ENCODE data around the gene ALG3.
A peak's percentile ranks its signal among the peaks of the same experiment; 100 is the strongest.

ALG3 gene

GRCh38 chr3:184248454-184249411, at the start of gene ALG3:
Gene ALG3, minus strand, starts transcription at chr3:184248962. Its CDS starts 22 bp downstream, at chr3:184248940.
- Mint-ChIP-seq H3K4me1 (peaks cover 34% of the 10 kb centered on the region), H3K36me3 (peaks cover 23% of the 10 kb centered on the region), H3K27ac (peak within 1 kb of the TSS; percentile 100)

GRCh38 chr3:184296616-184297015, 47.9 kb upstream of the ALG3 start:
- Mint-ChIP-seq H3K4me1 (peaks cover 16% of the 10 kb centered on the region), H3K36me3 (peaks cover 3% of the 10 kb centered on the region), H3K4me3 (peak overlapping the region; percentile 36), H3K27ac (no peak overlapping the region), H3K27me3 (peaks cover 8% of the 10 kb centered on the region), H3K9me3 (no peaks in the 10 kb centered on the region)
- ATAC-seq, result no peak

More at GRCh38 chr3:184248454-184249411, at the start of gene ALG3:
- Mint-ChIP-seq H3K9me3 (no peaks in the 10 kb centered on the region), H3K4me3 (peak within 1 kb of the TSS; percentile 98), H3K27me3 (no peaks in the 10 kb centered on the region)
- ATAC-seq, result peak; percentile 75

GRCh38 chr3:184295771-184296170, 47.0 kb upstream of the ALG3 start:
- H3K27ac Mint-ChIP-seq, result no peak overlapping the region
- H3K36me3 Mint-ChIP-seq, result no peaks in the 10 kb centered on the region
- H3K4me3 Mint-ChIP-seq, result no peak overlapping the region
- H3K9me3 Mint-ChIP-seq, result no peaks in the 10 kb centered on the region
- H3K27me3 Mint-ChIP-seq, result peaks cover 17% of the 10 kb centered on the region
- no peak for ATAC-seq
- peaks cover 12% of the 10 kb centered on the region for H3K4me1 Mint-ChIP-seq

GRCh38 chr3:184291738-184292445, 43.1 kb upstream of the ALG3 start:
- no peaks in the 10 kb centered on the region for H3K4me1 Mint-ChIP-seq
- no peaks in the 10 kb centered on the region for H3K36me3 Mint-ChIP-seq
- H3K27me3 Mint-ChIP-seq, result peaks cover 27% of the 10 kb centered on the region
- H3K4me3 Mint-ChIP-seq, result no peak overlapping the region
- no peaks in the 10 kb centered on the region for H3K9me3 Mint-ChIP-seq
- no peak overlapping the region for H3K27ac Mint-ChIP-seq
- ATAC-seq, result no peak

GRCh38 chr3:184291044-184291737, 42.4 kb upstream of the ALG3 start:
- H3K4me1 Mint-ChIP-seq, result no peaks in the 10 kb centered on the region
- peaks cover 34% of the 10 kb centered on the region for H3K27me3 Mint-ChIP-seq
- no peak overlapping the region for H3K27ac Mint-ChIP-seq
- no peak overlapping the region for H3K4me3 Mint-ChIP-seq
- no peaks in the 10 kb centered on the region for H3K36me3 Mint-ChIP-seq
- ATAC-seq, result no peak
- no peaks in the 10 kb centered on the region for H3K9me3 Mint-ChIP-seq

- ATAC-seq, result no peak
- H3K27ac Mint-ChIP-seq, result no peak overlapping the region
- peaks cover 41% of the 10 kb centered on the region for H3K27me3 Mint-ChIP-seq
- no peak overlapping the region for H3K4me3 Mint-ChIP-seq
- no peaks in the 10 kb centered on the region for H3K4me1 Mint-ChIP-seq
- H3K36me3 Mint-ChIP-seq, result no peaks in the 10 kb centered on the region
- H3K9me3 Mint-ChIP-seq, result no peaks in the 10 kb centered on the region
Observed at GRCh38 chr3:184290331-184290730, 41.6 kb upstream of the ALG3 start.

- ATAC-seq, result peak; percentile 48
- Mint-ChIP-seq H3K27ac (no peak overlapping the region), H3K27me3 (peaks cover 48% of the 10 kb centered on the region), H3K4me3 (no peak overlapping the region), H3K36me3 (no peaks in the 10 kb centered on the region), H3K9me3 (no peaks in the 10 kb centered on the region), H3K4me1 (no peaks in the 10 kb centered on the region)
Observed at GRCh38 chr3:184289426-184289938, 40.7 kb upstream of the ALG3 start.

- peak; percentile 25 for ATAC-seq
- peaks cover 46% of the 10 kb centered on the region for H3K27me3 Mint-ChIP-seq
- H3K27ac Mint-ChIP-seq, result no peak overlapping the region
- H3K36me3 Mint-ChIP-seq, result no peaks in the 10 kb centered on the region
- no peak overlapping the region for H3K4me3 Mint-ChIP-seq
- H3K9me3 Mint-ChIP-seq, result no peaks in the 10 kb centered on the region
- no peaks in the 10 kb centered on the region for H3K4me1 Mint-ChIP-seq
Observed at GRCh38 chr3:184284696-184285095, 35.9 kb upstream of the ALG3 start.

- no peak for ATAC-seq
- no peak overlapping the region for H3K27ac Mint-ChIP-seq
Observed at GRCh38 chr3:184283681-184284080, 34.9 kb upstream of the ALG3 start.

GRCh38 chr3:184282941-184283340, 34.2 kb upstream of the ALG3 start:
- H3K36me3 Mint-ChIP-seq, result no peaks in the 10 kb centered on the region
- no peaks in the 10 kb centered on the region for H3K9me3 Mint-ChIP-seq
- peaks cover 48% of the 10 kb centered on the region for H3K27me3 Mint-ChIP-seq

More at GRCh38 chr3:184283681-184284080, 34.9 kb upstream of the ALG3 start:
- Mint-ChIP-seq H3K36me3 (no peaks in the 10 kb centered on the region), H3K27me3 (peaks cover 46% of the 10 kb centered on the region), H3K9me3 (no peaks in the 10 kb centered on the region), H3K4me1 (no peaks in the 10 kb centered on the region), H3K4me3 (no peak overlapping the region)

GRCh38 chr3:184277366-184277765, 28.6 kb upstream of the ALG3 start:
- no peaks in the 10 kb centered on the region for H3K9me3 Mint-ChIP-seq
- H3K27me3 Mint-ChIP-seq, result peaks cover 54% of the 10 kb centered on the region
- no peak for ATAC-seq
- H3K36me3 Mint-ChIP-seq, result no peaks in the 10 kb centered on the region
- H3K27ac Mint-ChIP-seq, result no peak overlapping the region
- H3K4me3 Mint-ChIP-seq, result no peak overlapping the region
- peaks cover 7% of the 10 kb centered on the region for H3K4me1 Mint-ChIP-seq

More at GRCh38 chr3:184282941-184283340, 34.2 kb upstream of the ALG3 start:
- Mint-ChIP-seq H3K4me3 (no peak overlapping the region), H3K27ac (no peak overlapping the region), H3K4me1 (no peaks in the 10 kb centered on the region)
- no peak for ATAC-seq

GRCh38 chr3:184275961-184276910, 27.5 kb upstream of the ALG3 start, which contains the start of gene ECE2:
Gene ECE2, plus strand, starts transcription at chr3:184276022. Its CDS starts 132 bp downstream, at chr3:184276154.
- Mint-ChIP-seq H3K4me3 (peak within 1 kb of the TSS; percentile 10), H3K27ac (no peak within 1 kb of the TSS), H3K9me3 (peaks cover 5% of the 10 kb centered on the region), H3K4me1 (peaks cover 7% of the 10 kb centered on the region), H3K36me3 (no peaks in the 10 kb centered on the region), H3K27me3 (peaks cover 53% of the 10 kb centered on the region)
- ATAC-seq, result peak; percentile 24

- Mint-ChIP-seq H3K36me3 (no peaks in the 10 kb centered on the region), H3K4me3 (peak overlapping the region; percentile 10), H3K27me3 (peaks cover 62% of the 10 kb centered on the region), H3K4me1 (peaks cover 7% of the 10 kb centered on the region), H3K9me3 (peaks cover 5% of the 10 kb centered on the region), H3K27ac (no peak overlapping the region)
- ATAC-seq, result no peak
Observed at GRCh38 chr3:184275381-184275701, 26.6 kb upstream of the ALG3 start.

GRCh38 chr3:184272269-184272668, 23.5 kb upstream of the ALG3 start:
- Mint-ChIP-seq H3K27ac (no peak overlapping the region), H3K4me1 (peaks cover 7% of the 10 kb centered on the region), H3K9me3 (peaks cover 8% of the 10 kb centered on the region), H3K36me3 (peaks cover 2% of the 10 kb centered on the region), H3K27me3 (peaks cover 70% of the 10 kb centered on the region), H3K4me3 (no peak overlapping the region)
- ATAC-seq, result no peak
